Vagina (tissue), 2 donors: Measurements from ENCODE around the gene CYB5B.

Experiments
- CTCF ChIP-seq, 3 experiments: fragments of 450-650 bp in 2 of 3; fragments of 200-600 bp in 1 of 3; sonication (generic) in 1 of 3; IDR thresholded peaks; one replicate each; pipeline ENCODE4 v1.5.1; 2017 to 2019; ENCODE audit warnings: antibody characterized with exemption in 3 of 3, mild to moderate bottlenecking in 2 of 3, moderate library complexity in 2 of 3
- POLR2A ChIP-seq, 2 donors: fragments of 450-650 bp; IDR thresholded peaks; one replicate each; pipeline ENCODE4 v1.6.1; 2017; ENCODE audit warnings: antibody characterized with exemption in 2 of 2, mild to moderate bottlenecking in 2 of 2, moderate library complexity in 2 of 2
- POLR2AphosphoS5 ChIP-seq, 2 donors: sonication (generic); formaldehyde crosslinking; IDR thresholded peaks; one replicate each; pipeline ENCODE4 v1.9.0; 2017; ENCODE audit warnings: antibody characterized with exemption in 2 of 2, mild to moderate bottlenecking in 2 of 2, low read depth in 1 of 2; ENCODE audit not compliant: insufficient read depth in 1 of 2

GRCh38 chr16:69471121-69471520, 46.7 kb downstream of the CYB5B start:
- no peak for TF ChIP-seq CTCF (IDR thresholded peaks at IDR 0.05)
- TF ChIP-seq POLR2A (IDR thresholded peaks at IDR 0.05) = no peak
- TF ChIP-seq POLR2AphosphoS5 (IDR thresholded peaks at IDR 0.05; ENCODE audit: insufficient read depth in 1 of 2, low read depth in 1 of 2) = no peak
